ENCODE measurements around the gene TMEM9.

- TF ChIP-seq, protein P1, sequence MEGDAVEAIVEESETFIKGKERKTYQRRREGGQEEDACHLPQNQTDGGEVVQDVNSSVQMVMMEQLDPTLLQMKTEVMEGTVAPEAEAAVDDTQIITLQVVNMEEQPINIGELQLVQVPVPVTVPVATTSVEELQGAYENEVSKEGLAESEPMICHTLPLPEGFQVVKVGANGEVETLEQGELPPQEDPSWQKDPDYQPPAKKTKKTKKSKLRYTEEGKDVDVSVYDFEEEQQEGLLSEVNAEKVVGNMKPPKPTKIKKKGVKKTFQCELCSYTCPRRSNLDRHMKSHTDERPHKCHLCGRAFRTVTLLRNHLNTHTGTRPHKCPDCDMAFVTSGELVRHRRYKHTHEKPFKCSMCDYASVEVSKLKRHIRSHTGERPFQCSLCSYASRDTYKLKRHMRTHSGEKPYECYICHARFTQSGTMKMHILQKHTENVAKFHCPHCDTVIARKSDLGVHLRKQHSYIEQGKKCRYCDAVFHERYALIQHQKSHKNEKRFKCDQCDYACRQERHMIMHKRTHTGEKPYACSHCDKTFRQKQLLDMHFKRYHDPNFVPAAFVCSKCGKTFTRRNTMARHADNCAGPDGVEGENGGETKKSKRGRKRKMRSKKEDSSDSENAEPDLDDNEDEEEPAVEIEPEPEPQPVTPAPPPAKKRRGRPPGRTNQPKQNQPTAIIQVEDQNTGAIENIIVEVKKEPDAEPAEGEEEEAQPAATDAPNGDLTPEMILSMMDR (IDR thresholded peaks at IDR 0.05): no peak
- no peak for TF ChIP-seq POLR2A (IDR thresholded peaks at IDR 0.05)
These were observed 58.7 kb downstream of the TMEM9 start for GRCh38 chr1:201095581-201095980.
